NCI-H460 (cell line): Measurements from ENCODE around the gene PNPO. TPM values are rescaled to one million over a fixed set of nuclear protein-coding genes. Genes with fewer than 3 reads are reported as not detected.

ENCODE experiments used
- DNase-seq: peaks from one replicate; pipeline ENCODE4 v3.0.0-alpha.2; 2016; ENCODE audit warnings: low read depth; ENCODE audit errors: extremely low read depth
- total RNA-seq: library from RNA; depleted of rRNA; stranded (reverse); fragments of >200 nt; shearing (Covaris generic); gene quantifications from 2 replicates; pipeline ENCODE4 v1.2.3, GENCODE V29; 2014; rRNA removed

PNPO gene
- total RNA-seq, 1 experiment from 2014 or later: 23.2 TPM

- DNase-seq: no peak
Observed at GRCh38 chr17:47993031-47993564, 51.7 kb downstream of the PNPO start.

- no peak for DNase-seq
Observed at GRCh38 chr17:47993964-47994363, 52.6 kb downstream of the PNPO start.

DNA sequence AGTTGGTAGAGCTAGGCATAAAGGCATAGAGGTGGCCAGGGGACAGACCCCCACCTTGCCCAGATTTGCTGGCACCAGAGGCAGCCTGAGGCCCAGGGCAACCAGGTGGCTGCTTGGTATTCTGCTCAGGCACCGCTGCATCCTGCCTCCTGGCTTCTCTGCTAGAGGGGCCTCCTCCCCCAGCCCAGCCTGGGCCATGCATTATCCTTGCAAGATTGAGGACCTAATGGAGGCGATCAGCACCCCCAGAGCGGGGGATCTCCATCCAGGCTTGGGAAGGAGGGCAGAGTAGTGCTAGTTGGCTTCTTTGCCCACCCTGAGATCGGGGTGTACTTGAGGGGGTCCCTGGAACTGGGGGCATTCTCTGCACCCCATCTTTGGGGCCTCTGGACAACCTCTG lies 53.4 kb downstream of the PNPO start:
- no peak for DNase-seq

DNA sequence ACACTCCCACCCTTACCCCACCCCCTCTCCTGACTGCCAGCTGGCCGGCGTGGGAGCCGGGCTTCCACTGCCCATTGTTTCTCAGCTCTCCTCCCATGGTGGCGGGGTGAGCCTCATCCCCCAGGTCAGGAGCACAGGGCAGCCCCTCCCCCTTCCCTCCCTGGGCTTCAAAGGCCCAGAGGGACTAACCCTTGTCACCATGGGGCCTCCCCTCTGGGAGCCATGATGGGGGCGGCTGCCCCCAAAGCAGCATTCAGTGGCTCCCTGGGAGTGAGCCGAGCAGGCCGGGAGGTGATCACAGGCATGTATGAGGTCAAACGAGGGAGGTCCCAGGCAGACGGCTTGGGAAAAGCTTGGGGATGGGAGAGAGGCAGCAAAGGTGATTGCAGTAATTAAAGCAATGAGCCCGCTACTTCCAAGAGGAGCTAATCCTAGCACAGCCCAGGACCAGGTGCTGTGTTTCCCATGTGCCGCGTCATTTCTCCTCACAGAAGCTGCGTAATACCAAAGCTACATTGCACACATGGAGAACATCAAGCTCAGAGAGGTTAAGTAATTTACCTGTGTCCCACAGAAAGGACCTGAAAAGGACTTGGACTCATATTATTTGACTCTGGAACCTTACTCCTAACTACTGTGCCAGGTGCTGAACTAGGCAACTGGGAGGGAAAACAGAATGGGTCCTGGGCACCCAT lies 54.0 kb downstream of the PNPO start:
- no peak for DNase-seq

DNA sequence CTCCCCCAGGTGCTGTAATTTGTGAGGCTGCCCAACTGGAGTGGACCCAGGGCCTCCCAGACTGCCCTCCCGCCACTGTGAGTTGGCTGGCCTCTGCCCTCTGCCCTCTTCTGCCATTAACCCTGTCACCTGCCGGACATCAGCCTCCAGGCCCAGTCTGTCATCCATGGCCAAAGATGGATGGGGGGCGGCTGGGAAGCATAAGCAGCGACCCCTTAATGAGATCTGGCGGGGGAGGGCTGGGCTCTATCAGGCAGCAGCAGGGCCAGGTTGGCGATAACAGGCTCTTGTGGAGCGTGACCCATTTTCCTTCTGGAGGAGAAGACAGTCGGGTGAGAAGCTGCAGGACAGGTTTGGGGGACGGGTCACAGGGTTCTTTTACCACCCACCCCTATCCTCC lies 54.8 kb downstream of the PNPO start:
- DNase-seq: no peak

DNA sequence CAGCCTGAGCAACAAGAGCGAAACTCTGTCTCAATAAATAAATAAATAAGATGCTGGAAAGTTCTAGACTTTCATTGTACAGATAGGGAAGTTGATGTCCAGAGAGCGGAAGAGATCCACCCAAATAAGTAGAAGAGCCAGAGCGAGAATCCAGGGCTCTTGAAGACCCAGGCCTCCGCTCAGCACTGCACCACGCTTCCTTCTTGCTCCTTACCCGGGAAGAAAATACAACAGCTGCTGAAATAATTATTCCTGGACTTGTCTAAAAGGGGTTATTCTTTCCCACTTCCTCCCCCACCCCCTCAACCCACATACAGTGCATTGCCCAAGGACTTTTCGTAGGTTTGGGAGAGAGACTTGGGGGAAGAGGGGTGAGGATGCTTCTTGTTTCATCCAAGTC lies 56.2 kb downstream of the PNPO start:
- no peak for DNase-seq

DNA sequence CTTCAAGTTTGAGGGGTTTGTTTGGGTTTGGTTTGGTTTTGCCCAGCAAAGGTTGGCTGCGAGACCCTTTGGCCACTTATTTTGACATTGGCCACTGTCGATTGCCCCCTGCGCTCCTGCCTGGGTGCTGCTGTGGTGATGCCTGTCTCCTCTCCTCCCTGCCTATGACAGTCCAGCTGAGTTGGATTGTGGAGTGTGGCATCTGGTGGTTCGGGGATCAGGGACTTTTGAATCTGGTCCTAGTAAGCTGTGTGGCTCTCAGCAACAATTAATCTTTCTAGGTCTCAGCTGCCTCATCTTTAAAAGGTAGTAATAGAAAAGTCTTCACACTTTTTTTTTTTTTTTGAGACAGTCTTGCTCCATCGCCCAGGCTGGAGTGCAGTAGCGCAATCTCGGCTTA lies 56.7 kb downstream of the PNPO start:
- no peak for DNase-seq

Other genes with a start within 250 kb of the PNPO start
- 2.7 and 5.3 TPM in 2 replicates for gene TBKBP1, start 247.4 kb upstream of the PNPO start, total RNA-seq
- gene TBX21, start 208.3 kb upstream of the PNPO start, total RNA-seq: not detected in 2 replicates
- gene OSBPL7, start 119.8 kb upstream of the PNPO start, total RNA-seq: 2.6 and 2.9 TPM in 2 replicates
- 70.5 and 72.8 TPM in 2 replicates for gene MRPL10, start 110.0 kb upstream of the PNPO start, total RNA-seq
- 0.20 TPM in 1 of 2 replicates, not detected in the other for gene LRRC46, start 109.9 kb upstream of the PNPO start, total RNA-seq
- gene SCRN2, start 100.3 kb upstream of the PNPO start, total RNA-seq: 24.9 and 25.6 TPM in 2 replicates
- gene SP6, start 90.4 kb upstream of the PNPO start, total RNA-seq: 0.02 TPM in 1 of 2 replicates, not detected in the other
- gene SP2, start 45.3 kb upstream of the PNPO start, total RNA-seq: 1.9 and 2.4 TPM in 2 replicates
- gene PRR15L, start 16.3 kb downstream of the PNPO start, total RNA-seq: not detected in 2 replicates
- 46.6 and 75.2 TPM in 2 replicates for gene CDK5RAP3, start 29.5 kb downstream of the PNPO start, total RNA-seq
- 8.5 and 12.3 TPM in 2 replicates for gene COPZ2, start 96.2 kb downstream of the PNPO start, total RNA-seq
- 123 and 142 TPM in 2 replicates for gene NFE2L1, start 106.8 kb downstream of the PNPO start, total RNA-seq
- 51.7 and 57.8 TPM in 2 replicates for gene CBX1, start 159.9 kb downstream of the PNPO start, total RNA-seq
- 12.3 and 12.9 TPM in 2 replicates for gene SNX11, start 166.2 kb downstream of the PNPO start, total RNA-seq